GM10266 (cell line): ENCODE results near the gene SEC31B.

Source experiments
- DNase-seq: peaks from one replicate; pipeline ENCODE4 v3.0.0; 2012; ENCODE audit errors: extremely low spot score
- CTCF ChIP-seq: IDR thresholded peaks from 2 replicates; pipeline ENCODE4 v1.5.1; 2012; ENCODE audit warnings: mild to moderate bottlenecking, low read depth; ENCODE audit not compliant: control insufficient read depth, insufficient read depth; ENCODE audit errors: missing control alignments

The SEC31B gene

GRCh38 chr10:100508266-100508665 lies 11.4 kb downstream of the SEC31B start:
- no peak for TF ChIP-seq CTCF
- DNase-seq = no peak

GRCh38 chr10:100507357-100507732 lies 12.3 kb downstream of the SEC31B start:
- no peak for DNase-seq
- TF ChIP-seq CTCF = no peak

GRCh38 chr10:100506596-100507356 lies 12.9 kb downstream of the SEC31B start:
- DNase-seq = no peak
- no peak for TF ChIP-seq CTCF

- no peak for DNase-seq
- TF ChIP-seq CTCF = no peak
These were observed 14.5 kb downstream of the SEC31B start for GRCh38 chr10:100505164-100505563.

GRCh38 chr10:100504096-100504495 lies 15.6 kb downstream of the SEC31B start:
- no peak for DNase-seq

GRCh38 chr10:100502926-100503494 lies 16.7 kb downstream of the SEC31B start:
- TF ChIP-seq CTCF = no peak
- no peak for DNase-seq

More at GRCh38 chr10:100504096-100504495, 15.6 kb downstream of the SEC31B start:
- TF ChIP-seq CTCF = no peak

GRCh38 chr10:100501423-100501822 lies 18.2 kb downstream of the SEC31B start:
- DNase-seq = no peak
- no peak for TF ChIP-seq CTCF
